ENCODE measurements around the gene OBSL1. TPM values are rescaled to one million over a fixed set of nuclear protein-coding genes. Genes with fewer than 3 reads are reported as not detected.

The OBSL1 gene
- total RNA-seq, 1 donor from 2014 or later = 0.59 TPM

- Mint-ChIP-seq H3K27ac (no peak overlapping the region), H3K4me3 (ENCODE audit: low read depth) (no peak overlapping the region), H3K36me3 (ENCODE audit: low read depth) (no peaks in the 10 kb centered on the region), H3K27me3 (ENCODE audit: low read depth) (peaks cover 72% of the 10 kb centered on the region), H3K4me1 (ENCODE audit: low read depth) (peaks cover 6% of the 10 kb centered on the region), H3K9me3 (no peaks in the 10 kb centered on the region)
- intact Hi-C loops (cut with micrococcal nuclease) = no loop called here
- no peak for DNase-seq (ENCODE audit: low spot score)
These were observed 57.6 kb downstream of the OBSL1 start for GRCh38 chr2:219513787-219514186.

GRCh38 chr2:219512524-219513216, 58.7 kb downstream of the OBSL1 start:
- Mint-ChIP-seq H3K4me1 (ENCODE audit: low read depth) (peaks cover 6% of the 10 kb centered on the region), H3K27me3 (ENCODE audit: low read depth) (peaks cover 66% of the 10 kb centered on the region), H3K9me3 (no peaks in the 10 kb centered on the region), H3K36me3 (ENCODE audit: low read depth) (no peaks in the 10 kb centered on the region), H3K4me3 (ENCODE audit: low read depth) (no peak overlapping the region), H3K27ac (no peak overlapping the region)
- intact Hi-C loops (cut with micrococcal nuclease) = no loop called here
- DNase-seq (ENCODE audit: low spot score) = no peak

DNA sequence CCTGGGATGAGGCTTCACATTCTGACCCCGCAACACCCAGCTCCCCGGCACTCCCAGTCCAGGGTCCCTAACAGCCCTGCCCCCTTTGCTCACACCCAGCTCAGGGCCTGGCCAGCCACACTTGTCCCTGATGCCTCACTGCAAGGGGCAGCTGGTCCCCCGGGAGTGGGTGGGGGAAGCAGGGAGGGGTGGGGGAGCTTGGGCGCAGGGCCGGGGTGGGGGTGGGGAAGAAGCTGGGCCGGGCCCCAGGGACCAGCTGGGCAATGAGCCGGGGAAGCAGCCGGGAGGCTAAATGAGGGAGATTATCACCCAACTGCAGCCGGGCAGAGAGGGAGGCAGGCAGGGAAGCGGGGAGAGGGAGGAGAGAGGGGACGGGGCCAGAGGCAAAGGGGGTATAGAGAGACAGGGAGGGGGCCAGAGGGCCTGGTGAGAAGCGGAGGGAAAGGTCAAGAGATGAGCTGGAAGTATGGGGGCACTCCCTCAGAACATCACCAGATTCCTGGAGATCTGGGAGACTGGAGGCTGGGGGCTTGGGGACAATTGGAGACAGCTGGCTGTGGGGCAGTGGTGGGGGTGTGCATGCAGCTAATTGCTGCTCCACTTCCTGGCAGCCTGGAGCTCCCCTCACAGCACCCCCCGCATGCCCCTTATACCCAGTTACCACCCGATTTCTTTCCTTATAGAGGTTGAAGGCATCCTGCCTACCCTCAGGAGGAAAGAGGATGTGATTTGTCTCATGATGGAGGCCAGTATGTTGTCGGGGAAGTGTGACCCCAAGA, 59.6 kb downstream of the OBSL1 start:
- Mint-ChIP-seq H3K27me3 (ENCODE audit: low read depth) (peaks cover 58% of the 10 kb centered on the region), H3K4me1 (ENCODE audit: low read depth) (peaks cover 6% of the 10 kb centered on the region), H3K4me3 (ENCODE audit: low read depth) (no peak overlapping the region), H3K9me3 (no peaks in the 10 kb centered on the region), H3K27ac (no peak overlapping the region), H3K36me3 (ENCODE audit: low read depth) (no peaks in the 10 kb centered on the region)
- intact Hi-C loops (cut with micrococcal nuclease) = no loop called here
- DNase-seq (ENCODE audit: low spot score) = no peak

- intact Hi-C loops (cut with micrococcal nuclease) = no loop called here
- peaks cover 48% of the 10 kb centered on the region for H3K27me3 Mint-ChIP-seq (ENCODE audit: low read depth)
- peaks cover 5% of the 10 kb centered on the region for H3K36me3 Mint-ChIP-seq (ENCODE audit: low read depth)
These were observed 60.7 kb downstream of the OBSL1 start for GRCh38 chr2:219510512-219511135.

GRCh38 chr2:219509780-219510511, 61.4 kb downstream of the OBSL1 start:
- intact Hi-C loops (cut with micrococcal nuclease) = loop anchor here (1.0 kb wide), 1 partner anchor 20 kb away; no protein-coding TSS in a partner anchor
- H3K4me1 Mint-ChIP-seq (ENCODE audit: low read depth) = peaks cover 6% of the 10 kb centered on the region
- peaks cover 44% of the 10 kb centered on the region for H3K27me3 Mint-ChIP-seq (ENCODE audit: low read depth)
- peak; percentile 25 for DNase-seq (ENCODE audit: low spot score)
- H3K36me3 Mint-ChIP-seq (ENCODE audit: low read depth) = peaks cover 12% of the 10 kb centered on the region
- no peak overlapping the region for H3K27ac Mint-ChIP-seq
- H3K4me3 Mint-ChIP-seq (ENCODE audit: low read depth) = no peak overlapping the region
- H3K9me3 Mint-ChIP-seq = no peaks in the 10 kb centered on the region

More at GRCh38 chr2:219510512-219511135, 60.7 kb downstream of the OBSL1 start:
- DNase-seq (ENCODE audit: low spot score) = no peak
- peaks cover 6% of the 10 kb centered on the region for H3K4me1 Mint-ChIP-seq (ENCODE audit: low read depth)
- no peak overlapping the region for H3K4me3 Mint-ChIP-seq (ENCODE audit: low read depth)
- H3K27ac Mint-ChIP-seq = no peak overlapping the region
- H3K9me3 Mint-ChIP-seq = no peaks in the 10 kb centered on the region

DNA sequence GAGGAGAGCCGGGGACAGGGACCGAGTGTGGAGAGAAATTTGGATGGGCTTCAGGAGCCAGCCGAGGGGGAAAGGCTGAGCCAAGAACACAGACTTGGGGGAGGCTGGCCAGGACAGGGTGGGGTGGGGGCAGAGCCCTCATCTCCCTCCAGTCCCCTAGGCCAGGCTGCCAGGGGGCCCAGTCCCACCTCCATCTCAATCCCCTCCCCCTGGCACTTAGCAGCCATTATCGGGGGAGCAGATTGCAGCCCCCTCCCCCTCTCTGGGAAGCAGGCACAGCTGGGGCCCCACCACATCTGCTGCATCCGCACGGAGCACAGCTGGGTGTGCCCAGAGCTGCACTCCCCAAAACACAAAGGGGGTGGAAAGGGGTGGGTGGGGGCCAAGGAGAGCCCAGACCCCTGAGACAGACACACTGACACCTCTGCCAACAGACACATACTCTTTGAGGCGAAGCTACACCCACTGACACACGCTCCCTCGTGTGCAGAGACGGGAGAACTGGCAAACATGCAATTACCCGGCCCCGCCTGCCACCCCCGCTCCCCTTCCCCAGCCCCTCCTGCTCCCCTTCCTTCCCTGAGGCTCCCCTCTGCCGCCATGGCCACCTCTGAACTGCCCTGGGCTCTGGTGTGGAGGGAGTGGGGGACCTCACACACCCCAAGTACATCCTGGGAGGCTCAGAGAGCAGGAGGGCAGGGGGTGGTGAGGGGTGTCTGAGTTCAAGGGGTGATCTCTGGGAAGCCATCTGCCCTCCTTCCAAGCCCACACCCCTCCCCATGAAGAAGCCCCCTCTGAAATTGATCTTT, 62.2 kb downstream of the OBSL1 start:
- intact Hi-C loops (cut with micrococcal nuclease) = loop anchor here (1.0 kb wide), 1 partner anchor 21 kb away; no protein-coding TSS in a partner anchor
- Mint-ChIP-seq H3K27me3 (ENCODE audit: low read depth) (peaks cover 42% of the 10 kb centered on the region), H3K9me3 (no peaks in the 10 kb centered on the region), H3K4me1 (ENCODE audit: low read depth) (peaks cover 6% of the 10 kb centered on the region), H3K4me3 (ENCODE audit: low read depth) (no peak overlapping the region), H3K27ac (no peak overlapping the region), H3K36me3 (ENCODE audit: low read depth) (peaks cover 20% of the 10 kb centered on the region)
- no peak for DNase-seq (ENCODE audit: low spot score)

DNA sequence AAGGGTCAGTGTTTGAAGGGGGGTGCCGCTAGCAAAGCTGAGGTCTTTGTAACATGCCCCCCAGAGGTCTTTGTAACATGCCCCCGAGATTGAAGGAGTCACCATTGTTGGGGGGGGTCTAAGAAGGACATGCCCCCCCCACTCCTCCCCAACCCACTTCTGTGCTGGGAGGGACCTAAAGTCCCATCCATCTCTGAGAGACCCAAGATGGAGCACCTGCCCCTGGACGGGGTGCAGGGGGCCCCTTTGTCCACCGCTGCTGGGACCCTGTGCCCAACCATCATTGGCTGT, 63.0 kb downstream of the OBSL1 start:
- intact Hi-C loops (cut with micrococcal nuclease) = no loop called here
- no peak for DNase-seq (ENCODE audit: low spot score)
- no peaks in the 10 kb centered on the region for H3K9me3 Mint-ChIP-seq
- H3K4me1 Mint-ChIP-seq (ENCODE audit: low read depth) = peaks cover 6% of the 10 kb centered on the region
- peaks cover 27% of the 10 kb centered on the region for H3K36me3 Mint-ChIP-seq (ENCODE audit: low read depth)
- H3K27ac Mint-ChIP-seq = no peak overlapping the region
- no peak overlapping the region for H3K4me3 Mint-ChIP-seq (ENCODE audit: low read depth)
- peaks cover 35% of the 10 kb centered on the region for H3K27me3 Mint-ChIP-seq (ENCODE audit: low read depth)

GRCh38 chr2:219507581-219508443, 63.5 kb downstream of the OBSL1 start:
- Mint-ChIP-seq H3K9me3 (no peaks in the 10 kb centered on the region), H3K4me1 (ENCODE audit: low read depth) (peaks cover 6% of the 10 kb centered on the region), H3K27me3 (ENCODE audit: low read depth) (peaks cover 30% of the 10 kb centered on the region), H3K4me3 (ENCODE audit: low read depth) (no peak overlapping the region), H3K36me3 (ENCODE audit: low read depth) (peaks cover 28% of the 10 kb centered on the region), H3K27ac (no peak overlapping the region)
- intact Hi-C loops (cut with micrococcal nuclease) = no loop called here
- DNase-seq (ENCODE audit: low spot score) = no peak

DNA sequence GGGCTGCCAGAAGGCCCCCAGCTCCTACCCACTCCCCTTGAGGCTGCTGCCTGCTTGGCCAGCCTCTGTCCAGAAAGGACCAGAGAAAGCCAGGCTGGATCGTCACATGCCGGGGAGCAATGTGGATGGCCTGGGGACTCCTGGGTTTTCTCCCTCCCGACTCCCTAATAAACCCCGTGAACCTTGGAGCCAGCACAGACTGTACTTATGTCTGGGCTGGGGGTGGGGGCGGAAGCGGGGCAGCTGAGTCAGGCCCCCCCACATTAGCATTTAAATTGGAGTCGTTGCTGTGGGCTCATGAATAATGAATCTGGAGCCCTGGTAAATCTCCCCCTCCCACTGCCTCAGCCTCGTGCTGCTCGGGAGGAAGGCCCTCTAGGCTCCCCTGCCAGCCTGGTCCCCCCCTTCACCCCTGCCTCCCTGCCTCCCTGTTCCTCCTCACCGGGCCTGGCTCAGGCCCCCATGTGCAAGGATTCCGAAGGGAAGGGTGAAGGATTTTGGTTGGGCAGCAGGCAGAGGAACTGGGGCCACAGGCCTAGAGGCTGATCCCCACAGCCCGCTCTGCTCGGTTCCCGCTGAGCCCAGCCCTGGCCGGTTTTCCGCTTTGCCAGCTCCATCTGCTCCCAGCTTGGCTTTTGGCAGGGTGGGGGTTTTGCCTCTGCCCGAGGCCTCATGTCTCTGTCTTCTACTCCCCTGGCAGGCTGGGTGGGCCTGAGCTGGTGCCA, 64.4 kb downstream of the OBSL1 start:
- Mint-ChIP-seq H3K9me3 (no peaks in the 10 kb centered on the region), H3K27ac (no peak overlapping the region), H3K27me3 (ENCODE audit: low read depth) (peaks cover 24% of the 10 kb centered on the region), H3K4me3 (ENCODE audit: low read depth) (no peak overlapping the region), H3K36me3 (ENCODE audit: low read depth) (peaks cover 28% of the 10 kb centered on the region), H3K4me1 (ENCODE audit: low read depth) (peaks cover 6% of the 10 kb centered on the region)
- intact Hi-C loops (cut with micrococcal nuclease) = no loop called here
- no peak for DNase-seq (ENCODE audit: low spot score)

GRCh38 chr2:219506153-219506801, 65.1 kb downstream of the OBSL1 start:
- intact Hi-C loops (cut with micrococcal nuclease) = no loop called here
- H3K4me3 Mint-ChIP-seq (ENCODE audit: low read depth) = no peak overlapping the region
- H3K36me3 Mint-ChIP-seq (ENCODE audit: low read depth) = peaks cover 28% of the 10 kb centered on the region
- peaks cover 19% of the 10 kb centered on the region for H3K27me3 Mint-ChIP-seq (ENCODE audit: low read depth)
- no peaks in the 10 kb centered on the region for H3K9me3 Mint-ChIP-seq
- no peak overlapping the region for H3K27ac Mint-ChIP-seq
- DNase-seq (ENCODE audit: low spot score) = no peak
- H3K4me1 Mint-ChIP-seq (ENCODE audit: low read depth) = peaks cover 9% of the 10 kb centered on the region

DNA sequence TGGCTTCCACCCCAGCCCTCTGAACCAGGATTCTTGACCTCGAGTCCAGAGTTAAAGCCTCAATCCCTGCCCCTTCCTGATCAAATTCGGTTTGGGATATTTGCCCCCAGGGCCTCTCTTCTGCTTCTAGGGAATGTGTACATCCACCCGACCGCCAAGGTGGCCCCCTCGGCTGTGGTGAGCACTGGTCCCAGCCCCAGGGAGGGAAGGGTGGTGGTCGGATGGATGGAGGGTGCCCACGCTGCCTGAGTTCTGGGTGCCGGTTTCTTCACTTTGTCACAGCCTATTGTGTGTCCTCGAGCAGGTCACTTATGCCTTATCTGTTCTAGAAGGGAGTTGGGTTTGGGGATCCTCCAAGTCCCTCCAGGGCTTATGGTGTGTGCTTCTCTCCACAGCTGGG, 65.8 kb downstream of the OBSL1 start:
- Mint-ChIP-seq H3K9me3 (no peaks in the 10 kb centered on the region), H3K4me3 (ENCODE audit: low read depth) (no peak overlapping the region), H3K27me3 (ENCODE audit: low read depth) (peaks cover 12% of the 10 kb centered on the region), H3K4me1 (ENCODE audit: low read depth) (peaks cover 12% of the 10 kb centered on the region), H3K27ac (no peak overlapping the region), H3K36me3 (ENCODE audit: low read depth) (peaks cover 28% of the 10 kb centered on the region)
- intact Hi-C loops (cut with micrococcal nuclease) = no loop called here
- DNase-seq (ENCODE audit: low spot score) = no peak

Measured in activated T-helper 2 cell treated with anti-CD3 and anti-CD28 coated beads, Interferon-gamma antibody, Interleukin-2, Interleukin-4, amounts not matched to agents 10 μg/mL and 5 μg/mL and 100 μg/mL, durations not matched to agents 14 hours and 24 hours and 36 hours (primary cell).